Activated CD4-positive, alpha-beta T cell treated with anti-CD3 and anti-CD28 coated beads for 36 hours (primary cell): ENCODE results near the gene COPG2. TPM values are rescaled to one million over a fixed set of nuclear protein-coding genes. Genes with fewer than 3 reads are reported as not detected.
"Not testable (repeated sequence)": the region's sequence is repeated elsewhere in the genome, so short reads cannot be mapped to it uniquely, and the experiment has no call there.

Source experiments
- ATAC-seq: fragments of 200-7000 bp; cut with Tn5 transposase; one replicate; pipeline ENCODE4 v1.10.0; 2021; ENCODE audit warnings: mild to moderate bottlenecking, moderate library complexity
- CTCF ChIA-PET: fragments of 350-600 bp; sonication (Branson Sonifier 250); formaldehyde crosslinking; loops from one replicate; lab custom pipeline; 2021; ENCODE audit warnings: antibody characterized with exemption; lab: Charles Lee
- POLR2A ChIA-PET: fragments of 350-600 bp; sonication (Branson Sonifier 250); formaldehyde crosslinking; loops from one replicate; lab custom pipeline; 2021; ENCODE audit warnings: antibody characterized with exemption, inconsistent platforms; lab: Charles Lee
- DNase-seq: peaks from one replicate; pipeline ENCODE4 v3.0.0-alpha.2; 2020
- H3K27ac Mint-ChIP-seq: one replicate; pipeline ENCODE4 v1.8.0; 2021; ENCODE audit warnings: mixed read lengths
- H3K27me3 Mint-ChIP-seq: one replicate; pipeline ENCODE4 v1.8.0; 2021; ENCODE audit warnings: mixed read lengths
- H3K36me3 Mint-ChIP-seq: one replicate; pipeline ENCODE4 v1.8.0; 2021; ENCODE audit warnings: low read depth, mixed read lengths
- H3K4me1 Mint-ChIP-seq: one replicate; pipeline ENCODE4 v1.8.0; 2021; ENCODE audit warnings: mixed read lengths
- H3K4me3 Mint-ChIP-seq: one replicate; pipeline ENCODE4 v1.8.0; 2021; ENCODE audit warnings: mild to moderate bottlenecking, moderate library complexity, mixed read lengths
- H3K9me3 Mint-ChIP-seq: one replicate; pipeline ENCODE4 v1.8.0; 2021; ENCODE audit warnings: low read depth, mixed read lengths
- intact Hi-C, 2 experiments: fragments of 100-400 bp; cut with DNase I in 1 of 2; cut with micrococcal nuclease in 1 of 2; formaldehyde crosslinking; loops; one replicate each; pipeline versions ENCODE4 v1.14.2 to v1.15.1; 2022 to 2024; cut with DNase I, micrococcal nuclease
- total RNA-seq, 2 experiments: library from RNA; stranded (reverse); gene quantifications; one replicate each; pipeline ENCODE4 v1.2.3, GENCODE V29; 2021

The COPG2 gene
- total RNA-seq, 2 experiments from 2014 or later = 23.5 to 25.9 TPM

DNA sequence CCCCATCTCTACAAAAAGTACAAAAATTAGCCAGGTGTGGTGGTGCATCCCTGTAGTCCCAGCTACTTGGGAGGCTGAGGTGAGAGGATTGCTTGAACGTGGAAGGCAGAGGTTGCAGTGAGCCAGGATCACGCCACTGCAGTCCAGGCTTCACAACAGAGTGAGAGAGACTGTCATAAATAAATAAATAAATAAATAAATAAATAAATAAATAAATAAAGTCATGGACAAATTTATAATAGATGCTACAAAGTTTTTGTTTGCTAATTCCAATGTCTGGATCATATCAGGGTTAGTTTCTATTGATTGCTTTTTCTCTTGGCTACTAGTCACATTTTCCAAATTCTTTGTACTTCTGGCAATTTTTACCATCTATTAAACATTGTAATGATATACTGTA, 61.5 kb downstream of the COPG2 start:
- POLR2A ChIA-PET, H3K27ac Mint-ChIP-seq, H3K27me3 Mint-ChIP-seq, intact Hi-C loops, H3K4me3 Mint-ChIP-seq, ATAC-seq, DNase-seq, H3K9me3 Mint-ChIP-seq, H3K4me1 Mint-ChIP-seq: not testable (repeated sequence)
- H3K36me3 Mint-ChIP-seq = peaks cover 56% of the 10 kb centered on the region
- CTCF ChIA-PET = interaction anchor here (0.8 kb wide), 1 partner anchor 198 kb away, joined by 3 read pairs; no protein-coding TSS in a partner anchor

- H3K4me1 Mint-ChIP-seq = no peaks in the 10 kb centered on the region
- intact Hi-C loops = no loop called here
- ATAC-seq = no peak
These were observed 62.4 kb downstream of the COPG2 start for GRCh38 chr7:130606161-130606560.

GRCh38 chr7:130598056-130598455, 70.5 kb downstream of the COPG2 start:
- H3K4me1 Mint-ChIP-seq = no peaks in the 10 kb centered on the region
- intact Hi-C loops = no loop called here
- H3K36me3 Mint-ChIP-seq = peaks cover 9% of the 10 kb centered on the region
- DNase-seq = no peak
- H3K27ac Mint-ChIP-seq = no peak overlapping the region
- POLR2A ChIA-PET = no interaction called here
- no peak for ATAC-seq
- CTCF ChIA-PET = interaction anchor here (0.9 kb wide), 1 partner anchor 1057 kb away, joined by 3 read pairs; no protein-coding TSS in a partner anchor
- no peaks in the 10 kb centered on the region for H3K27me3 Mint-ChIP-seq
- no peak overlapping the region for H3K4me3 Mint-ChIP-seq
- H3K9me3 Mint-ChIP-seq = no peaks in the 10 kb centered on the region

More at GRCh38 chr7:130606161-130606560, 62.4 kb downstream of the COPG2 start:
- CTCF ChIA-PET = interaction anchor here (0.6 to 0.8 kb wide), 2 partner anchors 197 to 781 kb away, joined by 3 read pairs; no protein-coding TSS in a partner anchor
- H3K27me3 Mint-ChIP-seq = no peaks in the 10 kb centered on the region
- POLR2A ChIA-PET = no interaction called here
- peaks cover 56% of the 10 kb centered on the region for H3K36me3 Mint-ChIP-seq
- no peak overlapping the region for H3K27ac Mint-ChIP-seq
- peaks cover 5% of the 10 kb centered on the region for H3K9me3 Mint-ChIP-seq
- no peak overlapping the region for H3K4me3 Mint-ChIP-seq
- no peak for DNase-seq

- ATAC-seq (no peak), DNase-seq (no peak)
- Mint-ChIP-seq H3K27me3 (no peaks in the 10 kb centered on the region), H3K36me3 (peaks cover 2% of the 10 kb centered on the region), H3K9me3 (no peaks in the 10 kb centered on the region), H3K4me1 (no peaks in the 10 kb centered on the region), H3K4me3 (no peak overlapping the region), H3K27ac (no peak overlapping the region)
- POLR2A ChIA-PET = no interaction called here
- CTCF ChIA-PET = interaction anchor here (0.6 to 0.7 kb wide), 2 partner anchors 8 to 1014 kb away, joined by 3 to 4 read pairs; no protein-coding TSS in a partner anchor
- intact Hi-C loops = no loop called here
These were observed 72.6 kb downstream of the COPG2 start for GRCh38 chr7:130595986-130596385.

- H3K27ac Mint-ChIP-seq = no peak overlapping the region
- H3K27me3 Mint-ChIP-seq = no peaks in the 10 kb centered on the region
- CTCF ChIA-PET = interaction anchor here (0.8 to 1.3 kb wide), 3 partner anchors 8 to 165 kb away, joined by 3 to 5 read pairs (median 3); no protein-coding TSS in a partner anchor
- no peaks in the 10 kb centered on the region for H3K36me3 Mint-ChIP-seq
- no peak overlapping the region for H3K4me3 Mint-ChIP-seq
- ATAC-seq (no peak), DNase-seq (no peak)
- intact Hi-C loops = no loop called here
- H3K9me3 Mint-ChIP-seq = peaks cover 2% of the 10 kb centered on the region
- POLR2A ChIA-PET = no interaction called here
- no peaks in the 10 kb centered on the region for H3K4me1 Mint-ChIP-seq
These were observed 75.5 kb downstream of the COPG2 start for GRCh38 chr7:130593033-130593432.

DNA sequence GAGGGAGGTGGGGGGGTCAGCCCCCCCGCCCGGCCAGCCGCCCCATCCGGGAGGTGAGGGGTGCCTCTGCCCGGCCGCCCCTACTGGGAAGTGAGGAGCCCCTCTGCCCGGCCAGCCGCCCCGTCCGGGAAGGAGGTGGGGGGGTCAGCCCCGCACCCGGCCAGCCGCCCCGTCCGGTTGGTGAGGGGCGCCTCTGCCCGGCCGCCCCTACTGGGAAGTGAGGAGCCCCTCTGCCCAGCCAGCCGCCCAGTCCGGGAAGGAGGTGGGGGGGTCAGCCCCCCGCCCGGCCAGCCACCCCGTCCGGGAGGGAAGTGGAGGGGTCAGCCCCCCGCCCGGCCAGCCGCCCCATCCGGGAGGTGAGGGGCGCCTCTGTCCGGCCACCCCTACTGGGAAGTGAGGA, 77.1 kb downstream of the COPG2 start:
- CTCF ChIA-PET, DNase-seq, H3K4me3 Mint-ChIP-seq, POLR2A ChIA-PET, H3K4me1 Mint-ChIP-seq, H3K9me3 Mint-ChIP-seq, intact Hi-C loops, H3K27ac Mint-ChIP-seq, ATAC-seq, H3K36me3 Mint-ChIP-seq, H3K27me3 Mint-ChIP-seq: not testable (repeated sequence)

- not testable (repeated sequence) for H3K4me3 Mint-ChIP-seq
These were observed 82.6 kb downstream of the COPG2 start for GRCh38 chr7:130585932-130586331.

DNA sequence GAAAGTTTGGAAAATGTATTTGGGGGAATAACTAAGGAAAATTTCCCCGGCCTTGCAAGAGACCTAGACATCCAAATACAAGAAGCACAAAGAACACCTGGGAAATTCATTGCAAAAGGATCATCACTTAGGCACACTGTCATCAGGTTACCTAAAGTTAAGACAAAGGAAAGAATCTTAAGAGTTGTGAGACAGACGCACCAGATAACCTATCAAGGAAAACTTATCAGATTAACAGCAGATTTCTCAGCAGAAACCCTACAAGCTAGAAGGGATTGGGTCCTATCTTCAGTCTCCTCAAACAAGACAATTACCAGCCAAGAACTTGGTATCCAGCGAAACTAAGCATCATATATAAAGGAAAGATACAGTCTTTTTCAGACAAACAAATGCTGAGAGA, 93.4 kb downstream of the COPG2 start:
- H3K36me3 Mint-ChIP-seq, H3K4me3 Mint-ChIP-seq, H3K27me3 Mint-ChIP-seq, ATAC-seq, intact Hi-C loops, H3K4me1 Mint-ChIP-seq, H3K27ac Mint-ChIP-seq, POLR2A ChIA-PET, DNase-seq: not testable (repeated sequence)
- peaks cover 15% of the 10 kb centered on the region for H3K9me3 Mint-ChIP-seq
- CTCF ChIA-PET = interaction anchor here (0.6 kb wide), 1 partner anchor 1060 kb away, joined by 4 read pairs; no protein-coding TSS in a partner anchor

More at GRCh38 chr7:130585932-130586331, 82.6 kb downstream of the COPG2 start:
- DNase-seq, H3K36me3 Mint-ChIP-seq, ATAC-seq, H3K9me3 Mint-ChIP-seq, POLR2A ChIA-PET, H3K27me3 Mint-ChIP-seq, H3K27ac Mint-ChIP-seq, intact Hi-C loops, H3K4me1 Mint-ChIP-seq: not testable (repeated sequence)
- CTCF ChIA-PET = interaction anchor here (0.6 kb wide), 1 partner anchor 12 kb away, joined by 4 read pairs; no protein-coding TSS in a partner anchor

- H3K9me3 Mint-ChIP-seq = peaks cover 29% of the 10 kb centered on the region
- H3K4me3 Mint-ChIP-seq, ATAC-seq, H3K4me1 Mint-ChIP-seq, H3K27ac Mint-ChIP-seq, CTCF ChIA-PET, H3K27me3 Mint-ChIP-seq, DNase-seq, intact Hi-C loops, POLR2A ChIA-PET: not testable (repeated sequence)
- peaks cover 18% of the 10 kb centered on the region for H3K36me3 Mint-ChIP-seq
These were observed 98.4 kb downstream of the COPG2 start for GRCh38 chr7:130570144-130570543.

GRCh38 chr7:130566898-130567280, 101.7 kb downstream of the COPG2 start:
- peaks cover 21% of the 10 kb centered on the region for H3K36me3 Mint-ChIP-seq

DNA sequence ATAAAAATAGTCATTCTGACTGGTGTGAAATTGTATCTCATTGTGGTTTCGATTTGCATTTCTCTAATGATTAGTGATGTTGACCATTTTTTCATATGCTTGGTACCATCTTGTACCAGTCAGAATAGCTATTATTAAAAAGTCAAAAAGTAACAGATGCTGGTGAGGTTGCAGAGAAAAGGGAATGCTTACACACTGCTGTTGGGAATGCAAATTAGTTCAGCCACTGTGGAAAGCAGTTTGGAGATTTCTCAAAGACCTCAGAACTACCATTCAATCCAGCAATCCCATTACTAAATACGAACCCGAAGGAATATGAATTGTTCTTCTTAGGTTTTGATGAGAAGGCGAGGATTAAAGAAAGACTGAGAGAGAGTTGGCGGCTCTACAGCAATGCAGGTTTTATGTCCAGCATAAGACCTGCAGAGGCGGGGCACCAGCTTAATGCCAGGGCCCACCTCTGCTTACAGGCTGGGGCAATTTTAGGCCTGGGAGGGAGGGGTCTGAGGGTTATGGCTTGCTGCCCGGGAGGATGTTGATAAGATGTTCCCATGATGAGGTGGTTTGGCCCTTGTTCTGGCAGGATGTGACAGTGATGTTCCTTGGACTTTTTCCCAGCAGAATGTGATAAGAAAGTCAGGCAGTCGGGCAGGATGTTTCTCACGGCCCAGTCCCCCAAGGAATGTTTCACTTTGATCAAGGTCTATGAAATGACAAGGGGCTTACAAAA, 102.2 kb downstream of the COPG2 start:
- Mint-ChIP-seq H3K36me3 (peaks cover 21% of the 10 kb centered on the region), H3K27me3 (no peaks in the 10 kb centered on the region), H3K4me3 (no peak overlapping the region), H3K27ac (no peak overlapping the region), H3K4me1 (peaks cover 3% of the 10 kb centered on the region), H3K9me3 (peaks cover 27% of the 10 kb centered on the region)
- ChIA-PET POLR2A (no interaction called here), CTCF (interaction anchor here (1.2 kb wide), 1 partner anchor 57 kb away, joined by 3 read pairs; no protein-coding TSS in a partner anchor)
- intact Hi-C loops = no loop called here
- DNase-seq (no peak), ATAC-seq (no peak)

More at GRCh38 chr7:130566898-130567280, 101.7 kb downstream of the COPG2 start:
- POLR2A ChIA-PET = no interaction called here
- H3K27me3 Mint-ChIP-seq = no peaks in the 10 kb centered on the region
- DNase-seq (no peak), ATAC-seq (no peak)
- no peak overlapping the region for H3K27ac Mint-ChIP-seq
- H3K4me1 Mint-ChIP-seq = peaks cover 3% of the 10 kb centered on the region
- H3K9me3 Mint-ChIP-seq = peaks cover 31% of the 10 kb centered on the region
- H3K4me3 Mint-ChIP-seq = no peak overlapping the region
- CTCF ChIA-PET = interaction anchor here (0.6 kb wide), 1 partner anchor 179 kb away, joined by 3 read pairs; no protein-coding TSS in a partner anchor
- intact Hi-C loops = no loop called here
